Endothelial cell (in vitro differentiated cells): ENCODE results near the gene ATMIN. TPM values are rescaled to one million over a fixed set of nuclear protein-coding genes. Genes with fewer than 3 reads are reported as not detected.

Experiments used
- DNase-seq: peaks from one replicate; pipeline ENCODE4 v3.0.0; 2021; ENCODE audit warnings: low spot score
- H3K27ac Mint-ChIP-seq: one replicate; pipeline ENCODE4 v1.8.0; 2021; ENCODE audit warnings: mixed read lengths, inconsistent platforms; ENCODE audit not compliant: unreplicated experiment
- H3K27me3 Mint-ChIP-seq: one replicate; pipeline ENCODE4 v1.8.0; 2021; ENCODE audit warnings: mild to moderate bottlenecking, moderate library complexity, mixed read lengths, inconsistent platforms; ENCODE audit not compliant: unreplicated experiment
- H3K36me3 Mint-ChIP-seq: one replicate; pipeline ENCODE4 v1.8.0; 2021; ENCODE audit warnings: mild to moderate bottlenecking, low read depth, mixed read lengths, inconsistent platforms; ENCODE audit not compliant: unreplicated experiment
- H3K4me1 Mint-ChIP-seq: one replicate; pipeline ENCODE4 v1.8.0; 2021; ENCODE audit warnings: mild to moderate bottlenecking, mixed read lengths, inconsistent platforms; ENCODE audit not compliant: unreplicated experiment
- H3K4me3 Mint-ChIP-seq: one replicate; pipeline ENCODE4 v1.8.0; 2021; ENCODE audit warnings: mild to moderate bottlenecking, mixed read lengths, inconsistent platforms; ENCODE audit not compliant: unreplicated experiment
- H3K9me3 Mint-ChIP-seq: one replicate; pipeline ENCODE4 v1.8.0; 2021; ENCODE audit warnings: mixed read lengths, inconsistent platforms; ENCODE audit not compliant: unreplicated experiment
- total RNA-seq: library from RNA; stranded (reverse); fragmentation: NEBNext Ultra II Directional; extraction: Animal tissue kit (Norgen Biotek cat#: 25700); gene quantifications from one replicate; pipeline ENCODE4 v1.2.1, GENCODE V29; 2021; ENCODE audit not compliant: unreplicated experiment
- TF ChIP-seq, protein P1 (sequence below): fragments of 200-600 bp; sonication (generic); IDR thresholded peaks from one replicate; pipeline ENCODE4 v1.5.0; 2021; ENCODE audit warnings: antibody characterized with exemption; ENCODE audit not compliant: unreplicated experiment

The ATMIN gene
- total RNA-seq, 1 donor from 2014 or later, result 33.2 TPM

DNA sequence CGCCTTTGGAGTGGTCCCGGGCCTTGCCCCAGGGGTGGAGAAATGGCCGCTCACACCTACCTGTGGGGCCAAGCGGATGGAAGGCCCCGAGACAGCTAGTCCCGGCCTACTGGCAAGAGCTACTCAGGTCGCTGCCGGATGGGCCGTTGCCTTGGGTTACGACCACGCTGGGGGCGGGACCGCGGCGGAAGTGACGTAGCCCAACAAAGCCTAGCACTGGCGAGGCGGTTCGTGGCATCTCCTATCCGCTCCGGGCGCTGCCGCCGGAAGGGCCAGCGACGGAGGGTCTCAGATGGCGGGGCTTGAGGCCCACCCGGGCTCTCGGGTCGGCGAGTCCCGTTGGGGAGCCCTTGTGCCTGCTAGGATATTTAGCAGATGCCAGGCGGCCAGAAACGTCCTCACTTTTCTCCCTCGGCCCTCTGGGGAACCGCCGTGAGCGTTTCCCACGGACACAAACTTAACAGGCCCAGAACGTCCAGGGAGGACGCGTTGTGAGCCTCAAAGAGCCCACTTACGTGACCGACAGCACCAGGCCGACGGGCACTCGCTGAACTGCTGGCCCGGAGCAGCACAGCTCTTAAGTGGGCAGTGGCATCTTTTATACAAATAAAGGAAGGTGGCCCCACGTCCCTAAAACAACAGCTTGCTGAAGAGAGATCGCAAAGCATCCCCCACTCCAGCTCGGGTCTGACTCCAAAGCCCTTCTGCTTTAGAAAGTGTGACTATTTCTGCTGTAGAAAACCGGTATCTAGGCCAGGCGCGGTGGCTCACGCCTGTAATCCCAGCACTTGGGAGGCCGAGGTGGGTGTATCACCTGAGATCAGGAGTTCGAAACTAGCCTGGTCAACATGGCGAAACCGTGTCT, 41.7 kb downstream of the ATMIN start, which contains the start of gene C16orf46:
TSS of gene C16orf46 (minus strand) at position 163 of the 865 bp plus-strand sequence. CDS start 13,283 bp downstream, outside the sequence.
- Mint-ChIP-seq H3K9me3 (no peaks in the 10 kb centered on the region), H3K36me3 (no peaks in the 10 kb centered on the region), H3K4me1 (peaks cover 2% of the 10 kb centered on the region), H3K27ac (no peak within 1 kb of the TSS), H3K4me3 (no peak within 1 kb of the TSS), H3K27me3 (peaks cover 2% of the 10 kb centered on the region)
- TF ChIP-seq, protein P1, sequence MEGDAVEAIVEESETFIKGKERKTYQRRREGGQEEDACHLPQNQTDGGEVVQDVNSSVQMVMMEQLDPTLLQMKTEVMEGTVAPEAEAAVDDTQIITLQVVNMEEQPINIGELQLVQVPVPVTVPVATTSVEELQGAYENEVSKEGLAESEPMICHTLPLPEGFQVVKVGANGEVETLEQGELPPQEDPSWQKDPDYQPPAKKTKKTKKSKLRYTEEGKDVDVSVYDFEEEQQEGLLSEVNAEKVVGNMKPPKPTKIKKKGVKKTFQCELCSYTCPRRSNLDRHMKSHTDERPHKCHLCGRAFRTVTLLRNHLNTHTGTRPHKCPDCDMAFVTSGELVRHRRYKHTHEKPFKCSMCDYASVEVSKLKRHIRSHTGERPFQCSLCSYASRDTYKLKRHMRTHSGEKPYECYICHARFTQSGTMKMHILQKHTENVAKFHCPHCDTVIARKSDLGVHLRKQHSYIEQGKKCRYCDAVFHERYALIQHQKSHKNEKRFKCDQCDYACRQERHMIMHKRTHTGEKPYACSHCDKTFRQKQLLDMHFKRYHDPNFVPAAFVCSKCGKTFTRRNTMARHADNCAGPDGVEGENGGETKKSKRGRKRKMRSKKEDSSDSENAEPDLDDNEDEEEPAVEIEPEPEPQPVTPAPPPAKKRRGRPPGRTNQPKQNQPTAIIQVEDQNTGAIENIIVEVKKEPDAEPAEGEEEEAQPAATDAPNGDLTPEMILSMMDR, result no peak
- DNase-seq, result peak; percentile 98

DNA sequence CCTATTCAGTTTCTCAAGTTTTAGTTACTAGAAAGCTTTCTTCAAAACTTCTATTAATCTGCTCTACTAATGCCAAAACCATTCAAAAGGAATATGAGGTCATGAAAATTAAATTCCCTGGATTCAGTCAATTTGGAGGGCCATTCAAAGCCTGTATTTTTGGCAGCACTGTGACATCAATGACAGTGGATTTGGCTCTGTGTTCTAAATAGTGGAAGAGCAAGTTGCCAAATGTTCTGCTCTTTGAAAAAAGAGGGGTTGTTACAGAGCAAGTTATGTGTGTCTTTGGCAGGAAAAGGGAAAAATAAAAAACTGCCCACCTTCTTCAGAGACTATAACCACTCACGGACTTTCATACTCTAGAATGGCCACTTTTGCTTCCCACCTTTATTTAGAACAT, 44.6 kb downstream of the ATMIN start:
- Mint-ChIP-seq H3K4me3 (no peak overlapping the region), H3K9me3 (no peaks in the 10 kb centered on the region)

DNA sequence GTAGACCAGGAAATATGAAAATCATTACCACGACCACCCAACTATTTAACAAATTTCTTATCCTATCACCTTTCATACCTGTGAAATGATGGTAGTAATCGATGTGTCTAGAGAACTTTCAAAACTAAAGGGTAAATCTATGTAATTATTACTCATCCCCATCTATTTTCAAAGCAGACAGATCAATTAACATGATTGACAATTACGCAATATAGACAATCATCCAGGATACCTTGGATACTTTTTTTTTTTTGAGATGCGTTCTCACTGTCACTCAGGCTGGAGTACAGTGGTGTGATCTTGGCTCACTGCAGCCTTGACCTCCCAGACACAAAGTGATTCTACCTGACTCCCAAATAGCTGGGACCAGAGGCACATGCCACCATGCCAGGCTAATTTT, 45.4 kb downstream of the ATMIN start:
- no peak for DNase-seq
- Mint-ChIP-seq H3K9me3 (no peaks in the 10 kb centered on the region), H3K36me3 (no peaks in the 10 kb centered on the region), H3K27me3 (no peaks in the 10 kb centered on the region), H3K4me1 (peaks cover 2% of the 10 kb centered on the region), H3K27ac (no peak overlapping the region), H3K4me3 (no peak overlapping the region)
- TF ChIP-seq, protein P1, result no peak

More for the DNA sequence above, 44.6 kb downstream of the ATMIN start:
- TF ChIP-seq, protein P1, result no peak
- Mint-ChIP-seq H3K27me3 (no peaks in the 10 kb centered on the region), H3K36me3 (no peaks in the 10 kb centered on the region), H3K4me1 (peaks cover 2% of the 10 kb centered on the region), H3K27ac (no peak overlapping the region)
- no peak for DNase-seq

DNA sequence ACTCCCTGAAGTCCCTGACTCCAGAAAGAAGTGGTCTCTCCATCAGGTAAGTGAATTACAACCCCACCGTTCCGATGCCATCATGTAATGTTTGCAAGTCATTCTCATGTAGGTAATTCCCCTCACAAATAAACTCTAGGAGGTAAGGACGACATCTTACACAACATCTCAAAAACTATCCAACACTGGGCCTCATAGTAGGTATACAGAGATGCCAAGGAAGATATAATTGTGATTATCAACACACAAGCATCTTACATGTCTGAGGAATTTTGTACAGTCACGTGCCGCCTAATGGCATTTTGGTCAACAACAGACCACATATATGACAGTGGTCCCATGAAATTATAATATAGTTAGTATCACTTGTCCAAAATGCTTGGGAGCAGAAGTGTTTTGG, 53.2 kb downstream of the ATMIN start:
- DNase-seq, result no peak
- H3K4me1 Mint-ChIP-seq, result no peaks in the 10 kb centered on the region
- H3K4me3 Mint-ChIP-seq, result no peak overlapping the region
- no peaks in the 10 kb centered on the region for H3K36me3 Mint-ChIP-seq
- H3K27me3 Mint-ChIP-seq, result peaks cover 2% of the 10 kb centered on the region
- H3K27ac Mint-ChIP-seq, result no peak overlapping the region
- no peaks in the 10 kb centered on the region for H3K9me3 Mint-ChIP-seq
- TF ChIP-seq, protein P1, result no peak

DNA sequence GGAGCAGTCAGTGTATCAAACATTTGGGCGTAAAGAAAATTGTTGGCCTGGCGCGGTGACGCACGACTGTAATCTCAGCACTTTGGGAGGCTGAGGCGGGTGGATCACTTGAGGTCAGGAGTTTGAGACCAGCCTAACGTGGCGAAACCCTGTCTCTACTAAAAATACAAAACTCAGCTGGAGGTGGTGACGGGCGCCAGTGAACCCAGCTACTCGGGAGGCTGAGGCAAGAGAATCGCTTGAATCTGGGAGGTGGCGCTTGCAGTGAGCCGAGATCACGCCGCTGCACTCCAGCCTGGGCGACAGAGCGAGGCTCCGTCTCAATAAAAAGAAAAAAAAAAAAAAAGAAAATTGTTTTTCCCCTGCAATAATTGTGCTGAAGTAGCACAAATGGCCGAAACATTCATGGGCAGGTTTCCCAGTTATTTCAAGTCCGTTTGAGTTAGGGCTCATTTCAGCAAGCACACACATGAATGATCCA, 59.2 kb downstream of the ATMIN start:
- Mint-ChIP-seq H3K36me3 (no peaks in the 10 kb centered on the region), H3K4me1 (no peaks in the 10 kb centered on the region), H3K9me3 (no peaks in the 10 kb centered on the region), H3K4me3 (peak overlapping the region; percentile 81), H3K27ac (no peak overlapping the region), H3K27me3 (peaks cover 5% of the 10 kb centered on the region)
- DNase-seq, result no peak
- TF ChIP-seq, protein P1, result no peak
